Medulla oblongata (tissue), 1 donor: Measurements from ENCODE around the gene SLC3A2.

Source experiments
- DNase-seq: peaks from one replicate; pipeline ENCODE4 v3.0.0-alpha.2; 2015; ENCODE audit errors: extremely low spot score

SLC3A2 gene

DNA sequence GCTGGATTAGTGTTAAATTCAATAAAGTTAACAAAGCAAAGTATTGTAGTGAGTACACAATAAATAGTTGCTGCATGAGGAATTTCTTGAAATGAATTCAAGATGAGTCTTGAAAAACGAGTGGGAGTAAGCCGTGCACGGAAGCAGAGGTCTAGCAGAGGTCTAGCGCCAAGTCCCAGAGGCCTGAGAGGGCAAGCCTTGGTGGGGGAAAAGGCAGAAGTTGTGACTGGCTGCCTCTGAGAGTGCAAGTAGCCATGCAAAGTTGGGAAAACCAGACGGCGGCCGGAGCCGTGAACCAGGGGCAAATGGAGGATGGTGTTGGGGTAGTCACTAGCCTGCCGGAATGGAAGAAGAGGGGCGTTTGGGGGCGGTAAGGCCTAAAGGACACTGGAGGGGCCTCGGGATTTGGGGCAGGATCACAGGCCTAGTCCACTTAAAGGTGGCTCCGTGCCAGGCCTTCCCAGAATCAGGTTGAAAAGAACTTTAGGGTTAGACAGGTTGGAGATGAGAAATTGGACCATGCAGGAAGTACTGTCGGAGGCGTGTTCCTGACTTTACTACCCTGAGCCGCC, 379 bp upstream of the SLC3A2 start:
- no peak for DNase-seq

DNA sequence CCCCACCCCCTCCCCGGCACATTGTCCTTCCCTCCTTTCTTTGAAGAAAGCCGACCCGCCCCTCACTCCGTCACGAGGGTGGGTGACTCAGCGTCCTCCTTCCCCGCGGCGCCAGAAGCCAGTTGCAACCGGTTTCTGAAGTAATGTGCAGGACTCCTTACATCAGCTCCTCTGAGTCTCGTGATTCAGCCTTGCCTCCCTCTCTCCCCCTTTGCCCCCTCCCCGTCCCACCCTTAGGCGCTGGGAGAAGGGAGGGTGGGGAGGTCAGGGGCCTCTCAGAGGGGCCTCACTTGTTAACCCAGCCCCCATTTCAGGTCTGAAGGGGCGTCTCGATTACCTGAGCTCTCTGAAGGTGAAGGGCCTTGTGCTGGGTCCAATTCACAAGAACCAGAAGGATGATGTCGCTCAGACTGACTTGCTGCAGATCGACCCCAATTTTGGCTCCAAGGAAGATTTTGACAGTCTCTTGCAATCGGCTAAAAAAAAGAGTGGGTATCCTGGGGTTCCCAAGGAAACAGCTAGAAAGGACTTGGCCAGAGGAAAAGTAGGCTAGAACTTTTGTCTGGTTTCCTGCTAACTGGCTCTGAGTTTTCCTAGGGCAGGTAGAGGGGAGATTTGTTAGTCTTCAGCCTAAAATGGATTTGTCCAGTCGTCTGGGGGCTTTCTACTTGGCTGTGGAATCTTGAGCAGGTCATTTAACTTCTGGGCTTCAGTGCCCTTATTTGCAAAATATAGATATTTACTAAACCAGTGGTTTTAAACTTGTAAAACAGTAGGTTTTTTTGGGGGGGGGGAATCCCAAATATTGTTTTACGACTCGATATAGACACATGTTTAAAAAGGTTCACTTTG, 1.1 kb downstream of the SLC3A2 start:
- DNase-seq = peak; percentile 96

DNA sequence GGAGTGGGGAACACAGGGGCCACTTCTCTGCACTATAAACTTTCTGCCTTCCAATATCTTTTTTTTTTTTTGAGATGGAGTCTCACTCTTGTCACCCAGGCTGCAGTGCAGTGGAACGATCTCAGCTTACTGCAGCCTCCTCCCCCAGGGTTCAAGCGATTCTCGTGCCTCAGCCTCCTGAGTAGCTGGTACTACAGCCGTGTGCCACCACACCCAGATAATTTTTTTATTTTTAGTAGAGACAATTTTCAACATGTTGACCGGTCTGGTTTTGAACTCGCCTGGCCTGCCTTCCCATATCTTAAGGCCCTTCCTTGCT, 1.7 kb downstream of the SLC3A2 start:
- DNase-seq = no peak

DNA sequence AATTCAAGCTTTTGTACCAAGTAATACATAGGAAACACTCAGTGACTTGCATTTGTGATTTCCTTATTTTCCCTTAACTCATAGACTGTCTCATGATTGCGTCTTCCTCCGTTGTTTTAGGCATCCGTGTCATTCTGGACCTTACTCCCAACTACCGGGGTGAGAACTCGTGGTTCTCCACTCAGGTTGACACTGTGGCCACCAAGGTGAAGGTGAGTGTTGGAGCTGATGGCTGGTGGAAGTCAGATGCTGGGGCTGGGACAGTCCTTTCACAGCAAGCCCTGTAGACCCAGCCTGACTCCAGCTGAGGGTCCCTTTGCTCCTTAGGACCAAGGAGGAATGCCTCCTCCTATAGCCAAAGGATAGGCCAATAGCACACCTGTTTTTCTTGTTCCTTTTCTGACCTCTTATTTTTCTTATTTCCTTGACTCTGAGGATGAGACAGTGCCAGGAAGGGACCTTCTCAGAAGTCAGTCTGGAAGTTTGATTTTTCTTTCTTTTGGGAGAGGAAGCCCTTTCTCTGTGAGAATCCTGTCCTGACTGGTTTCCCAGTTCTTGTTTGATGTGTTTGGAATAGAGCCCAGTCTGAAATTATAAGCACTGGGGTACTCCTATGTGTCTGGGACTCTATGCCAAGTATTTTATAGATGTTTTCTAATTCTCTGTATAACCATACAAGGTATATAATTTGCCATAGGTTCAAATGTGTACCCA, 2.2 kb downstream of the SLC3A2 start:
- DNase-seq = peak; percentile 34

DNA sequence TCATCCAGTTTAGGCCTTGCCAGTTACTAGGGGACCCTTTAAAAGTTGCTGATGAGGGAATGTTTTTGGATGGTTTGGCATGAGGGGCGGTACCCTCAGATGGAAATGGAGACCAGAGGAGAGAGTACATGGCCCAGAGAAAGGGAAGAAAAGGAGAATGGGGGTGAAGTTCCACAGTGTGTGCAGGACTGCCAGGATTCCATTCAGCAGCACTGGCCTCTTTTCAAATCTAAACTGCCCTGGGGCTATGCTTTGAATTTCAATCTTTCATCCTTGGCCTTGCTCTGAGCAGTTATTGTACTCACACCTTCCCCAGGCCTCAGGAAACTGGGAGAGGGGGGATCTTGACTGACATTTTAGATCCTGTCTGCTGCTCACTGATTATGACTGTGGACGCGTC, 3.0 kb downstream of the SLC3A2 start:
- DNase-seq = peak; percentile 62

DNA sequence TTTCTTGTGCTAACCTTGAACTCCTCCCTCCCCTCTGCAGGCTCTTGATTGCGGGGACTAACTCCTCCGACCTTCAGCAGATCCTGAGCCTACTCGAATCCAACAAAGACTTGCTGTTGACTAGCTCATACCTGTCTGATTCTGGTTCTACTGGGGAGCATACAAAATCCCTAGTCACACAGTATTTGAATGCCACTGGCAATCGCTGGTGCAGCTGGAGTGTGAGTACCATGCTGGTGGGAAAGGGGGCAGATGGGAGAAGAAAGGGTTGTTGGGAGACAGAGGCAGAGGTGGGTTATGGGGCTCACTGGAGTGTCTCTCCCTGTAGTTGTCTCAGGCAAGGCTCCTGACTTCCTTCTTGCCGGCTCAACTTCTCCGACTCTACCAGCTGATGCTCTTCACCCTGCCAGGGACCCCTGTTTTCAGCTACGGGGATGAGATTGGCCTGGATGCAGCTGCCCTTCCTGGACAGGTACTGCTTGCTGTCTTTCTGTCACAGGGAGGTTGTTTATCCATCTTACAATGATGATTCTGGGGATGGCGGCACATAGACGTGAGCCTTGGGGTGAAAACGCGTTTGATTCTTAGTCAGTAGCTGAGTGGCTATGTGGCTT, 4.5 kb downstream of the SLC3A2 start:
- DNase-seq = no peak

DNA sequence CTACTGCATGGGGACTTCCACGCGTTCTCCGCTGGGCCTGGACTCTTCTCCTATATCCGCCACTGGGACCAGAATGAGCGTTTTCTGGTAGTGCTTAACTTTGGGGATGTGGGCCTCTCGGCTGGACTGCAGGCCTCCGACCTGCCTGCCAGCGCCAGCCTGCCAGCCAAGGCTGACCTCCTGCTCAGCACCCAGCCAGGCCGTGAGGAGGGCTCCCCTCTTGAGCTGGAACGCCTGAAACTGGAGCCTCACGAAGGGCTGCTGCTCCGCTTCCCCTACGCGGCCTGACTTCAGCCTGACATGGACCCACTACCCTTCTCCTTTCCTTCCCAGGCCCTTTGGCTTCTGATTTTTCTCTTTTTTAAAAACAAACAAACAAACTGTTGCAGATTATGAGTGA, 7.7 kb downstream of the SLC3A2 start:
- DNase-seq = no peak

DNA sequence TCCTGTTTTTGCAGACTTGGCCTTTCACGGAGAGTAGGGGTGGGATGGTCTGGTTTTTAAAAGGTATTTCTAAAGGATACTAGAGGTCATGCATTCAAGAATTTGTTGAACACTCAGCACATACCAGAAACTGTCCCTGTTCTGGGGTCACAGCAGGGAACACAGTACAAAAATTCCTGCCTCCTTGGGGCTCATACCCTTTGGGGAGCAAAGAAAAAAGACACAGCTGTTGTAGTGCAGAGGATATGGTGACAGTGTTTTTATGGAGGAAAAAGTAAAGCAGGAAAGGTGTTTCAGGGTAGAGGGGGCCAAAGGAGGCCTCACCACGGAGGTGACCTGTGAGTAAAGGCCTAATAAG, 8.4 kb downstream of the SLC3A2 start:
- DNase-seq = no peak

DNA sequence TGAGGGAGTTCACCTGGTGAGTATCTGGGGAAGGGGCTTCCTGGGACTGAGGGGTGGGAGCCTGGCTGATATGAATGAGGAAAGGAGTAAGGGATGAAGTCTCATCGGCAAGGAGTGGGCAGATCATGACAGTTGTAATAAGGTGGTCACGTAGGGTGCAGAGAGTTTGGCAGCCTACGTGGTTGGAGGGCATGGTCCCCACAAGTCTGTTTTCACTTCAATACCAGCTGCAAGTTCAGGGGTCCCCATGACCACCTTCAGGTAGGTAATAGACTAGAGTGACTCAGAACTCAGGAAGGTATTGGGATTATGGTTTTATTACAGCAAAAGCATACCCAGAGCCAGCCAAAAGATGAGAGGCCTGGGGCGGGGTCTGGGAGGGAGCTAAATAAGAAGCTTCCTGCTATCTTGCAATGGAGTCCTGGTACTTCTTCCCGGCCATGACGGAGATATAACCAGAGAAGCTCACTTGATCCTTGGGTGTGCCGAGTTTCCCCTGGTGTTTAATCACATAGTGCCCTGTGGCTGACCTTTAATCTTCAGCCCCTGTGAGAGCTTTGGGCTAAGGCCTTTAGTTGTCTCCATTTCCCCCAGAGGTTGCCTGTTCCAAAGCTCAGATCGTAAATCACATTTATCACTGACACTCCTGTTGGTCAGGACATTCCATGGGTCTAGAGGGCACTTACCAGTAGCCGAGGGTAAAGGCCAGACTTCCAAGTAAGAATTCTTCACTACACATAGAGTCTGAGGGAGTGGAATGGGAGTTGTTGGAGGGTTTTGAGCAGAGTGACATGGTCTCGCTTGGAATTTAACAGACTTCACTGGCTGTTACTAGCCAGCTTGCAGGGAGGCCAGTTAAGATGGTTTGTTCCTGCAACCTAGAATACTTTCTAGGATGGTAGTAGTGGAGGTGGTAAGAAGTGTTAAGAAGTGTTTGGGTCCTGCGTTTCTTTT, 9.1 kb downstream of the SLC3A2 start:
- no peak for DNase-seq

DNA sequence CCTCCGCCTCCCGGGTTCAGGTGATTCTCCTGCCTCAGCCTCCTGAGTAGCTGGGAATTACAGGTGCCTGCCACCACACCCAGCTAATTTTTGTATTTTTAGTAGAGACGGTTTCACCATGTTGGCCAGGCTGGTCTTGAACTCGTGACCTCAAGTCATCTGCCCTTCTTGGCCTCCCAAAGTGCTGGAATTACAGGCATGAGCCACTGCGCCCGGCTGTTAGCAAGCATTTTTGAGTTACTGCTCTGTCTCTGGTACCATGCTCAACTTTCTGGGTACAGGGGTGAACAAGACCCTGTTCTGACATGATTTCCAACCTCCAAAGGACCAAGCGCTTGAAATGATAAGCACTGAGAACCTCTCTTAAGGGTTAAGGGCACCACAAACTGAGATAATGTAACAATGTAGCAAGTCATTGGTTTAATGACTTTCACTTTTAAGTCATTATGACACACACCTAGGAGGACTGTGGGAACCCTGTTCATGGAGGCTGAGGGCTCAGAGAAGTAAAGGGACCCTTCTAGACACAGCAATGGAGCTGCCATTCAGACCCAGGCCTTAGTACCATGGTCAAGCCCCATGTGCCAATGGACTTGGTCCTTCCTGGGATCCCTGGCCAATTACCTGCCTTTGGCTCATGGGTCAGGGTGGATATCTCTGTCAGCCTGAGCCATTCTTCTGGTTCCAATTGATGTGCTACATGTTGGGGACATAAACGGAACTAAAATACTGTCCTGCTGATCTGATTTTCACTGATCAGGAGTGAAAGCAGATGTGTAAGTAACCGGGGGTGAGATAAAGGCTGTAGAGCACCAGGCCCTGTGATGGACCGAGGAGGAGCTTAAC, 11.6 kb downstream of the SLC3A2 start:
- no peak for DNase-seq

DNA sequence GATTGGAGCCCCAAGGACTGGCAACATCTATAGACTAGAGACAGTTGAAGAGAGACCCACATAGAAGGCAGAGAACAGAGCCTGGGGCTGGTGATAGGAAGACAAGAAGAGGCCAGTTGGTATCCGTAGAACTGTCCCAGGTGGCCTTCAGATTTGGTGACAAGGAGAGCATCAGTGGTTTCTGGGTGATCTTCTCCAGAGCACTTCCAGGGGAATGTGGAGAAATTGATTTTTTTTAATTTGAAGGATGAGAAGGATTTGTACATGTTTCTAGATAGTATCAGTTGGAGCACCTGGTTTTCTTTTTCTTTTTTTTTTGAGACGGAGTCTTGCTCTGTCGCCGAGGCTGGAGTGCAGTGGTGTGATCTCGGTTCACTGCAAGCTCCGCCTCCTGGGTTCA, 14.8 kb downstream of the SLC3A2 start:
- no peak for DNase-seq

DNA sequence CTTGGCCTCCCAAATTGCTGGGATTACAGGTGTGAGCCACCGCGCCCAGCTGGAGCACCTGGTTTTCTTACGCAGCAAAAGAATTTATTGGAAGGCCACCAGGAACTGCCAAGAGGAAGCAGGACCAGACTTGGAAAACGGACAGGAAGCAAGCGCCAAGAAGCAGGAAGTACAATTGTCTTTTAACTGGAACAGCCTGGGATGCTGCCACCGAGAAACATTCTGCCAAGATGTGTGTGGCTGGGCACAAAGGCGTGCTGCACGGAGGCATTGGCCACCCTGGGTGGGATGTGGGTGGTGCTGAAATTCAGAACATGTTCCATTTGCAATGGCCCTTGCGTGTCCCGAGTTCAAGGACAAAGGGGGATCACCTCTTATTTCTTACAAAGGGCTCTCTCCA, 15.4 kb downstream of the SLC3A2 start:
- peak; percentile 38 for DNase-seq

DNA sequence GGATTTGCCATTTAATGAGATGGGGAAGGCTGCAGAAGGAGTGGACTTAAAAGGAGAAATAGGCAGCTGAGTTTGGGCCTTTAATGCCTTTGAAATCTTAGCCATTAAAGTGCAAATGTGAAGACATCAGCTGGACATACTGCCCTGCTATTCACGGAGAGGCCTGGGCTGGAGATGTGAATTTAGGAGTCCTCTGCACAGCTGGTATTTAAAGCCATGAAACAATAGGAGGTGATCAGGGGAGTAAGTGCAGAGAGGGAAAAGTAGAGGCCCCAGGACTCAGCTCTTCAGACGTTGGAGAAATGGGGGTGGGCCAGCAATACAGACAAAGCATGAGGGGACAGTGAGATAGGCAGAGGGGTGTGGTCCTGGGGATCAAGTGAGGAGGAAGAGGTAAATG, 16.6 kb downstream of the SLC3A2 start:
- no peak for DNase-seq

DNA sequence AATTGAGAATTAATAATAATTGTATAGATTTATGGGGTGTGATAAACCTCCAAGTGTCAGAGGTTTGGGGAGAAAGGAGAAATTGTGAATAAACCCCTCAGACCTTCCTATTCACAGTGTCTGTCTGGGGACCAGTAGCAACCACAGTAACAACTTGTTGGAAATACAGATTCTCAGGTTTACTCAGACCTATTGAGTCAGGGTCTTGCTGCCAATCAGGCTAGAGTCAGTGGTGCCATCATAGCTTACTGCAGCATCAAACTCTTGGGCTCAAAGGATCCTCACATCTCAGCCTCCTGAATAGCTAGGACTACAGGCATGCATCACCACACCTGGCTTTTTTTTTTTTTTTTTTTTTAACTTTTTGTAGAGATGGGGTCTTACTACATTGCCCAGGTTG, 17.3 kb downstream of the SLC3A2 start:
- no peak for DNase-seq

DNA sequence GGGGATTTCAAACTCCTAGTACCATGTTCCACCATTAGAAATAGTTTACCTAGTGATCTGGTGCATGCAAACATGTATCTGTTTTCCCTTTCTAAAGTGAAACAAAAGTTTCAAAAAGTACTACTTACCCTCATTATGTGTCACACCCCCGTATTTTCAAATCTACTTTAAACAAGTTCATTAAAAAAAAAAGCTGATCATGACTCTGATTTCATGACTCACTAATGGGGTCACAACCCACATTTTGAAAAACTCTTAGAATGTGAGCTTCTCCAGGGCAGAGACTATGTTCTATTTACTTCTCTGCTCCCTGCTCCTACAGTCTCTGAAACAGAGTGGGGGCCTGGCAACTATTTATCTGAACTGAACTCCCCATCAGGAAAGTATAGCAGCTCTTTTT, 22.2 kb downstream of the SLC3A2 start:
- no peak for DNase-seq

DNA sequence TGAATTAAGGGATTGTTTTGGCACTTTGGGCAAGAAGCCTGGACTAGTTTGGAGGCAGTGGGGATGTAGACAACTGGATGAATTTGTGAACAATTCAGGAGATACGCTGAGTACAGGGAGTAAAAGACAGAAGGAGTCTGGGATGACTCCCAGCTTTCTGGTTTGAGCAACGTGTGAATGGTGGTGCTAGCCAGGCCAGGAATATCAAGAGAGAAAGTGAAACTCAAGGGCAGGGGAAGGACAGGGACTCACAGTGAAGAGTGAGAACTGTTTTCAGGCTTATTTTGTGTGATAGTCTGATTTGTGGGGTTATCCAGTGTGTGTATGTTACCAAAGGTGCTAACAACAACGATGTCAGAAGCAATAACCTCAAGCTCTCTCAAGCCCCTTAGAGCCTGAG, 24.6 kb downstream of the SLC3A2 start:
- DNase-seq = peak; percentile 40

DNA sequence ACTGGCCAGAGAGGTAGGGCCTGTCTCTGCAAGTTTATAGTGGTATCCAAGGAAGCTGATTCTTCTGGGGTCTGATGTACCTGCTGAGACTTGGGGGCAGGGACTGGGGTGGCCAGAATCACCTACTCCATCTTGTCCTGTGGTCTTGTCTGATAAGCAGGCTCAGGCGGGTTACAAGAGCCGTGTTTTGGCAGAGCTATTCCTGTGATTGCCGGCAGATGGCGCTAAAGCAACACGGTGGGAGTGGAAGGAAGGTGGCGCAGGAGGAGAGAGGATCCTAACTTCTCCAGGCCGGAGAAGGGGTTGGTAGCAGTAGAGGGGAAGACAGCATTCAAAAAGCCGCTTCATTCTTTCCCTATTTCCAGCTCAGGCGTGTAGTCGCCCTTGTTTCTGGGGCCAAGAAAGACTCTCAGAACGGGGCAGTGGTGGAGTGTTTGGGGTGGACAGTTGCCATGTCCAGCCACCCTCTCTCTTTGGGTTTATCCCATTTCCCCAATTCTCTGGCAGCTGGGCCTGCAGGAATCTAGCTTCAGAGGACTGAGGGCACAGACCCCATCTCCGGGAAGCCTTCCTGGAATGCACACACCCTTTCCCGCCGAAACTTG, 25.3 kb downstream of the SLC3A2 start:
- DNase-seq = peak; percentile 94

DNA sequence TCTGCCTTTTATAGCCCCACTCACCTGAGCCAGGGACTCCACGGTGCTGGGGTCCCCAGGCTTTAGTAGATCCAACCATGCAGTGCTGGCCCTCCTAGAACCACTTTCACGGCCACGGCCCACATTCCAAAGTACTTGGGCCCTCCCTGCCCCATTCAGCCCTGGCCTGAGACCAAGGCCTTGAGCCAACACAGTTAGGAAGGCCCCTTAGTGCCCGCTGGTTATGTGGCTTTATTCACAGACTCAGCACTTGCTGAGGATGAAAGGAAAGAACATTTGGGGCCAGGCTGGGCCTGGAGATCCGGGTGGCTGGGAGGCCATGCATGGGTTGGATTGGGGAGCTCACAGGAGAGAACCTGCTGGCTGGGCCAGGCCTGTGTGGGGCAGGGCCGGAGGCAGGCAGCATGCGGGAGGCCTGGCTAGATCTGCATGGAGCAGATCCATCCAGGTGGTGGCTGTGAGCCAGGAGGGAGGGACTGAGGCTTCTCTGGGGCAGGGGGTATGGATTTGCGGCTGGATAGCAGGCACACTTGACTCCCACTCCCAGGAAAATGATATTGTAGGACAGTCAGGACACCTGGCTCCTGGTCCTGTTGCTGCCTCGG, 27.9 kb downstream of the SLC3A2 start:
- DNase-seq = no peak

DNA sequence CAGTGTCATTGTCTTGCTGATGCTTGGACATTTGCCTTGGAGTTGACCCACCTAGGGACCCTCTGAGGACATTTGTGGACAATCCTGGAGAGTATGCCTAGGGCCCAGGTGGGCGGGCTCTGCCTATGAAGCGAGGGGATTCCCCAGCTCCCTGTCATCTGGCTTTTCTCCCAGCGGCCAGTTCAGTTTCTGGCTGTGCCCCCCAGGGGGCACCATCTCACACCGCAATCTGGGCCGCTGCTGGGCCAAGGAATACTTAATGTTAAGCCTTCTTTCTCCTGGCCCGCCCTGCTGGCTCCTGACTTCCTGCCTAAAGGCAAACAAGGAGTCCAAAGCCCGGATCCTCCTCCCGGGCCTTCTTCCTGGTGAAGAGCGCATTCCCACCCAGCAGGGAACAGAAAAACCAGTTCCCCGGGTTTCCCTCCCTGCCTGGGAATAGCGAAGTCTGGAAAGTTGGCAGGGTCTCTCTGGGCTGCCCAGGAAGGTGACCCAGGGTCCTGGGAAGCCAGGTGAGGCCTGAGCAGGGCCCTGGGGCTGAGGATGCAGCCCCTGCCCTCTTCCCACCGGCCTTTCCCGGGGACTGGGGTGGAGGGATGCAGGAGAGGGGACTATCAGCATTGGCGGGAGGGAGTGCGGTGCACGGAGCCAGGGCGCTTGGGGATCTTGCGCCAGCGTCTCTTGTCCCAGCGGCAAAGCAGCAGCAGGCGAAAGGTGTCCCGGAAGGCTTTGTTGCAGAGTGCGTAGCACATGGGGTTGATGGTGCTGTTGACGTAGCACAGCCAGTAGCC, 28.6 kb downstream of the SLC3A2 start:
- DNase-seq = peak; percentile 71
